ENCODE results near the gene CCDC174.

CCDC174 gene

GRCh38 chr3:14703128-14703750, 51.7 kb downstream of the CCDC174 start:
- no peak for DNase-seq (ENCODE audit: low spot score)

GRCh38 chr3:14703791-14704190, 52.2 kb downstream of the CCDC174 start:
- DNase-seq (ENCODE audit: low spot score) = no peak

- no peak for DNase-seq (ENCODE audit: low spot score)
Measured at GRCh38 chr3:14706096-14706495, 54.5 kb downstream of the CCDC174 start.

DNA sequence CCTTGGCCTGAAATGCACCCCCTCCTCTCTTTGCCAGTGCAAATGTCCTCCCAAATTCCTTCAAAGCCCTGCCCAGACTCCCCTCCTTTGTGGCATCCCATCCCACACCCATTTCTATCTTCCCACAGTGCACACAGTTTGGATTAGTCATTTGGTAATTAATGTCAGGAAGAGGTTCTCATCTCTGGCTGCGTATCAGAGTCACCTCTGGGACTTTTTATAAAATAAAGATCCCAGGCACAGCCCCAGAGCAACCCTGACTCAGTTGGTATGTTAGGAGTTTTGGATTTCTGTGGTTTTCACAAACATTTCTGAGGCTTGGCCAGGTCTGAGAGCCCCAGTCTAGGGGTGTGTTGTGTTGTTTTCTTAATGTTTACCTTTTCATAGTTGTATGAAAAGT, 65.0 kb downstream of the CCDC174 start:
- peak; percentile 50 for DNase-seq (ENCODE audit: low spot score)

DNA sequence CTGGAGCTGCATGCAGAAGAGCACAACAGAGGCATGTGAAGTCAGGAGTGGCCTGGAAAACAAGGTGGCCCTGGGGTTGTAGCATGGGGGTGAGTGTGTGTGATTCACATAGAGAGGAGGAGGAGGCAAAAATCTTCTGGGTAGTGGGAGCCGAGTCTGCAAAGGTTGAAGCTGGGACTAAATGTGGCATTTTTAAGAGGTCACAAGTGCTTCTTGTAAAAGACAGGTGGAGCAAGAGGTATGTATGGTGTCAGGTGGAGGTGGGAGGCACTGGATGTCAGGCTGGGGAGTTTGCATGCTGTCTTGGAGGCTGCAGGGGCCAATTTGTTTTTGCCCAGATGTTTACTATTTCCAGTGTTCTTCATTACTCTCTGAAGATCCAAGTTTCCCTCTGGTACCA, 65.7 kb downstream of the CCDC174 start:
- no peak for DNase-seq (ENCODE audit: low spot score)

GRCh38 chr3:14718539-14718938, 67.0 kb downstream of the CCDC174 start:
- DNase-seq (ENCODE audit: low spot score) = no peak

GRCh38 chr3:14719006-14719405, 67.4 kb downstream of the CCDC174 start:
- DNase-seq (ENCODE audit: low spot score) = no peak

DNA sequence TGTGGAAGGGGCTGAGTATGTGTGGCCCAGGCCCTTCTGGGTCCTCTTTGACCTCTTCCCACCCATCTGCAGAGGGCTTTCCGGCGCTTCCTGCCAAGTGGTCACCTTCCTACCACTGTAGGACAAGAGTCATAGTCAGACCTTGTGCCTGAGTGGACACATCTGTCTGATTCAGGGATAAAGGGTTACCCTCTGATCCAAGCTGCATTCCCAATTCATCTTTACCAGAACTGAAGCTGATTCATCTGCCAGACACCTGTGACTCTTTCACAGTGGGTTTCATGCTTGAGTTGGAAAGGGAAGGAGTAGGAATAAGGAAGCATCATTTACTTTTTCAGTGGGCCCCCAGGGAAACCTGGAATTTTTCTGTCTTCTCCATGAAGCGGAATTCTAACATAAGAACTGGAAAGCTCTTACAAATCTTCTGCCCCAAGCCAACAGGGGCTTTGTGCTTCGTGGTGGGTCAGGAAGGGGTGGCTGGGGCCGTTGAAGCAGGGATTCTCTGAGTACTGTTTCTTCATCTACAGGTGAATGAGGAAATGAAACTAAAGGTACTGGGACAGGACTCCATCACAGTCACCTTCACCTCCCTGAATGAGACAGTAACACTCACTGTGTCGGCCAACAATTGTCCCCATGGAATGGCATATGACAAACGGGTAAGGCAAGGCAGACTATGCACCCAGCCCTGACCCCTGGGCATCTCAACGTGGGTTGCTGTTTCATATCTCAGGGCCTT, 69.7 kb downstream of the CCDC174 start:
- DNase-seq (ENCODE audit: low spot score) = no peak
